WI38 (cell line): ENCODE data around the gene WHRN.

Experiments used
- H3K4me3 ChIP-seq: 2 replicates; pipeline ENCODE4 v1.5.1; 2011; ENCODE audit warnings: low read depth, mild to moderate bottlenecking, control low read depth, low read length
- TF ChIP-seq, protein P1 (sequence below): IDR thresholded peaks from 2 replicates; pipeline ENCODE4 v1.5.1; 2012; ENCODE audit warnings: low read depth, mild to moderate bottlenecking, control low read depth, low read length

Gene WHRN

GRCh38 chr9:114524247-114524681 lies 19.0 kb upstream of the WHRN start:
- no peak overlapping the region for H3K4me3 ChIP-seq
- TF ChIP-seq, protein P1, sequence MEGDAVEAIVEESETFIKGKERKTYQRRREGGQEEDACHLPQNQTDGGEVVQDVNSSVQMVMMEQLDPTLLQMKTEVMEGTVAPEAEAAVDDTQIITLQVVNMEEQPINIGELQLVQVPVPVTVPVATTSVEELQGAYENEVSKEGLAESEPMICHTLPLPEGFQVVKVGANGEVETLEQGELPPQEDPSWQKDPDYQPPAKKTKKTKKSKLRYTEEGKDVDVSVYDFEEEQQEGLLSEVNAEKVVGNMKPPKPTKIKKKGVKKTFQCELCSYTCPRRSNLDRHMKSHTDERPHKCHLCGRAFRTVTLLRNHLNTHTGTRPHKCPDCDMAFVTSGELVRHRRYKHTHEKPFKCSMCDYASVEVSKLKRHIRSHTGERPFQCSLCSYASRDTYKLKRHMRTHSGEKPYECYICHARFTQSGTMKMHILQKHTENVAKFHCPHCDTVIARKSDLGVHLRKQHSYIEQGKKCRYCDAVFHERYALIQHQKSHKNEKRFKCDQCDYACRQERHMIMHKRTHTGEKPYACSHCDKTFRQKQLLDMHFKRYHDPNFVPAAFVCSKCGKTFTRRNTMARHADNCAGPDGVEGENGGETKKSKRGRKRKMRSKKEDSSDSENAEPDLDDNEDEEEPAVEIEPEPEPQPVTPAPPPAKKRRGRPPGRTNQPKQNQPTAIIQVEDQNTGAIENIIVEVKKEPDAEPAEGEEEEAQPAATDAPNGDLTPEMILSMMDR = no peak

GRCh38 chr9:114522847-114523246 lies 17.6 kb upstream of the WHRN start:
- TF ChIP-seq, protein P1 = no peak
- H3K4me3 ChIP-seq = no peak overlapping the region

GRCh38 chr9:114522286-114522685 lies 17.0 kb upstream of the WHRN start:
- TF ChIP-seq, protein P1 = no peak
- no peak overlapping the region for H3K4me3 ChIP-seq

- TF ChIP-seq, protein P1 = no peak
- H3K4me3 ChIP-seq = no peak overlapping the region
These were observed 16.6 kb upstream of the WHRN start for GRCh38 chr9:114521846-114522245.

DNA sequence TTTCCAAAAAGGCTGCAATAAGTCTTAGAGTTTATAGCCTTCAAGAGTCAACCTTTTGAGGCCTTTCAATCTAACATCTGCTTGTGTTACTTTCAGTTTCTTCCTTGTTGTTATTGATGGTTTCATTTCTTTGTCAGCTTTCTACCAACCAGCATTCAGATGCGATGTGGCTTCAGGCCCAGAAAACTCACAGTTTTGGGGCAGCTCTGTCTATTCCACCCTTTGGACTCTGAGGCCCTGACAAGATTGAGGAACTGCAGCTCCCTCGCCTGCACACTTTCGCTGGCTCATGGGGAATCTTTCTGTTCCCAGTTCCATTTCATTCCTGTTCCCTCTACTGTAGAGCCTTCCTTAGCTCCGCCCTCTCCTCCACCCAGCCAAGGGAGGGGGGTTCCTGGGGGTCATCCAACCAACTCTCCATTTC lies 13.3 kb upstream of the WHRN start:
- TF ChIP-seq, protein P1 = no peak
- H3K4me3 ChIP-seq = no peak overlapping the region

GRCh38 chr9:114518120-114518519 lies 12.8 kb upstream of the WHRN start:
- H3K4me3 ChIP-seq = no peak overlapping the region
- TF ChIP-seq, protein P1 = no peak

GRCh38 chr9:114516913-114517312 lies 11.6 kb upstream of the WHRN start:
- H3K4me3 ChIP-seq = no peak overlapping the region
- TF ChIP-seq, protein P1 = no peak
